NCI-H446 (cell line): ENCODE measurements around the gene LCE6A.

Experiments
- DNase-seq, 2 experiments: peaks; one replicate each; lab custom pipeline; 2025; lab: John Stamatoyannopoulos, UW

Gene LCE6A

GRCh38 chr1:152842556-152842955, at the start of gene LCE6A:
LCE6A (plus strand) TSS chr1:152842856; CDS start chr1:152843521, 665 bp downstream.
- DNase-seq, result no peak

- no peak for DNase-seq
These were observed 47.0 kb upstream of the LCE6A start for GRCh38 chr1:152795686-152796085.

- DNase-seq, result no peak
These were observed 46.2 kb upstream of the LCE6A start, which contains the start of gene LCE1D for GRCh38 chr1:152796421-152796820. LCE1D (plus strand) TSS chr1:152796721; CDS start chr1:152797795, 1,074 bp downstream.

- DNase-seq, result no peak
These were observed 41.3 kb upstream of the LCE6A start for GRCh38 chr1:152801333-152801732.

- DNase-seq, result no peak
These were observed 36.1 kb upstream of the LCE6A start, which contains the start of gene LCE1C for GRCh38 chr1:152806576-152806975. LCE1C (minus strand) TSS chr1:152806651; CDS start chr1:152805478, 1,173 bp downstream.

GRCh38 chr1:152811050-152811449, 31.6 kb upstream of the LCE6A start:
- no peak for DNase-seq

- DNase-seq, result no peak
These were observed 31.0 kb upstream of the LCE6A start, which contains the start of gene LCE1B for GRCh38 chr1:152811671-152812070. LCE1B (plus strand) TSS chr1:152811971; CDS start chr1:152812447, 476 bp downstream.

GRCh38 chr1:152817309-152817708, 25.3 kb upstream of the LCE6A start:
- DNase-seq, result no peak

GRCh38 chr1:152823294-152823693, 19.4 kb upstream of the LCE6A start:
- DNase-seq, result no peak

GRCh38 chr1:152824964-152825363, 17.7 kb upstream of the LCE6A start:
- no peak for DNase-seq

GRCh38 chr1:152827173-152827572, 15.5 kb upstream of the LCE6A start, which contains the start of gene LCE1A:
LCE1A (plus strand) TSS chr1:152827473; CDS start chr1:152827473, 0 bp downstream.
- no peak for DNase-seq

GRCh38 chr1:152836870-152837269, 5.8 kb upstream of the LCE6A start:
- no peak for DNase-seq

GRCh38 chr1:152855661-152856060, 13.0 kb downstream of the LCE6A start:
- DNase-seq, result no peak

GRCh38 chr1:152858062-152858461, 15.4 kb downstream of the LCE6A start:
- no peak for DNase-seq

GRCh38 chr1:152859696-152860095, 17.0 kb downstream of the LCE6A start, which contains the start of gene LCE7A:
LCE7A (plus strand) TSS chr1:152859996; CDS start chr1:152860698, 702 bp downstream.
- no peak for DNase-seq

- no peak for DNase-seq
These were observed 17.5 kb downstream of the LCE6A start for GRCh38 chr1:152860129-152860528.

- no peak for DNase-seq
These were observed 18.7 kb downstream of the LCE6A start for GRCh38 chr1:152861374-152861773.

GRCh38 chr1:152864443-152864842, 21.8 kb downstream of the LCE6A start:
- no peak for DNase-seq

- no peak for DNase-seq
These were observed 23.7 kb downstream of the LCE6A start for GRCh38 chr1:152866321-152866720.

- peak; percentile 68 to 88 for DNase-seq
These were observed 27.3 kb downstream of the LCE6A start for GRCh38 chr1:152869808-152870419.

GRCh38 chr1:152870831-152871730, 28.4 kb downstream of the LCE6A start:
- DNase-seq, result peak; percentile 17 to 23

- no peak for DNase-seq
These were observed 29.1 kb downstream of the LCE6A start for GRCh38 chr1:152871731-152872126.

GRCh38 chr1:152873495-152873894, 30.8 kb downstream of the LCE6A start:
- no peak for DNase-seq
